K562 (cell line): Measurements from ENCODE around the gene EGFR. TPM values are rescaled to one million over a fixed set of nuclear protein-coding genes. Genes with fewer than 3 reads are reported as not detected.

Experiments
- ATAC-seq: fragments of 200-7000 bp; cut with Tn5 transposase; 3 replicates; pipeline ENCODE4 v1.9.1; 2020; ENCODE audit warnings: moderate library complexity
- BruUV-seq: library from RNA; stranded (reverse); fragments of 400-500 nt; replicated peaks from 2 replicates; lab custom pipeline; 2021; lab: Mats Ljungman, UMichigan
- CTCF ChIA-PET: fragments of 300-600 bp; formaldehyde crosslinking; extraction: SDS; loops from one replicate; lab custom pipeline; 2021; ENCODE audit warnings: low intra/inter-chr PET ratio; lab: Yijun Ruan, JAX
- POLR2A ChIA-PET: fragments of 300-600, 350-650 bp; sonication (Branson Sonifier 250); formaldehyde crosslinking; extraction: SDS; loops from one replicate; lab custom pipeline; 2021; ENCODE audit warnings: antibody characterized with exemption, inconsistent platforms; lab: Yijun Ruan, JAX
- DNase-seq, 4 experiments: peaks; one replicate each; pipeline versions ENCODE4 v3.0.0 to v3.0.0-alpha.2; 2011 to 2018; ENCODE audit warnings: low spot score in 3 of 4, mixed read lengths in 3 of 4; ENCODE audit errors: extremely low read depth in 1 of 4
- FAIRE-seq: peaks from 2 replicates; lab custom pipeline; 2011; peaks lifted over from hg19 to GRCh38; lab: Jason Lieb, UNC
- H2AFZ ChIP-seq: 2 replicates; pipeline ENCODE4 v1.6.0; 2011; ENCODE audit warnings: low read depth, low read length, control low read depth, inconsistent platforms
- H3K27ac ChIP-seq: fragments of 200-600 bp; 3 replicates; pipeline ENCODE4 v1.8.0; 2011; ENCODE audit warnings: low read depth, mild to moderate bottlenecking, control low read depth, inconsistent platforms, low read length, moderate library complexity, mixed read lengths; ENCODE audit errors: extremely low read depth
- H3K27me3 ChIP-seq, 2 experiments: fragments of 300-600 bp in 1 of 2; 2 replicates in 1 of 2; 3 replicates in 1 of 2; pipeline versions ENCODE4 v1.6.0 to v1.8.0; 2011; ENCODE audit warnings: inconsistent platforms in 2 of 2, low read length in 2 of 2, mild to moderate bottlenecking in 1 of 2, mixed read lengths in 1 of 2, moderate library complexity in 1 of 2; ENCODE audit not compliant: control insufficient read depth in 2 of 2, insufficient read depth in 2 of 2
- H3K36me3 ChIP-seq: fragments of 300-600 bp; 3 replicates; pipeline ENCODE4 v1.8.0; 2011; ENCODE audit warnings: mild to moderate bottlenecking, low read length, inconsistent platforms; ENCODE audit not compliant: control insufficient read depth, insufficient read depth
- H3K4me1 ChIP-seq, 2 experiments: fragments of 200-600 bp in 1 of 2; replicated peaks in 1 of 2; 2 replicates in 1 of 2; 3 replicates in 1 of 2; pipeline versions ENCODE4 v1.5.1 to v1.8.0; 2011; ENCODE audit warnings: inconsistent platforms in 2 of 2, low read length in 2 of 2, mild to moderate bottlenecking in 1 of 2, mixed read lengths in 1 of 2, moderate library complexity in 1 of 2; ENCODE audit not compliant: control insufficient read depth in 2 of 2, insufficient read depth in 2 of 2
- H3K4me2 ChIP-seq: 2 replicates; pipeline ENCODE4 v1.6.1; 2011; ENCODE audit warnings: low read length, control low read depth, inconsistent platforms, mixed read lengths; ENCODE audit not compliant: insufficient read depth
- H3K4me3 ChIP-seq: fragments of 200-600 bp; sonication (generic), shearing (Covaris generic); 2 replicates; pipeline ENCODE4 v1.5.1; 2016; ENCODE audit warnings: control low read depth, inconsistent platforms
- H3K79me2 ChIP-seq: fragments of 200-600 bp; 3 replicates; pipeline ENCODE4 v1.8.0; 2011; ENCODE audit warnings: low read length, inconsistent platforms; ENCODE audit not compliant: control insufficient read depth, insufficient read depth
- H3K9ac ChIP-seq, 2 experiments: 2 replicates each; pipeline versions ENCODE4 v1.6.0 to v1.6.1; 2011; ENCODE audit warnings: low read depth in 2 of 2, low read length in 2 of 2, control low read depth in 1 of 2, inconsistent platforms in 1 of 2, mild to moderate bottlenecking in 1 of 2, mixed read lengths in 1 of 2; ENCODE audit not compliant: insufficient read depth in 1 of 2
- H3K9me1 ChIP-seq: one replicate; pipeline ENCODE4 v1.6.0; 2011; ENCODE audit warnings: inconsistent platforms, mild to moderate bottlenecking, low read length, moderate library complexity; ENCODE audit not compliant: control insufficient read depth, insufficient read depth
- H3K9me3 ChIP-seq: replicated peaks from 2 replicates; pipeline ENCODE4 v1.5.1; 2011; ENCODE audit warnings: low read depth, low read length, inconsistent platforms; ENCODE audit not compliant: control insufficient read depth, insufficient read depth
- H4K20me1 ChIP-seq: replicated peaks from 2 replicates; pipeline ENCODE4 v1.6.1; 2011; ENCODE audit warnings: low read length, inconsistent platforms, mixed read lengths; ENCODE audit not compliant: control insufficient read depth, insufficient read depth
- CEBPB ChIP-seq: fragments of 450-650 bp; IDR thresholded peaks from 2 replicates; pipeline ENCODE4 v1.6.1; 2016; ENCODE audit warnings: missing genetic modification characterization, missing compliant biosample characterization
- GATAD2B ChIP-seq: fragments of 450-650 bp; IDR thresholded peaks from 2 replicates; pipeline ENCODE4 v1.6.1; 2017; ENCODE audit warnings: mild to moderate bottlenecking, borderline replicate concordance
- NR3C1 ChIP-seq: sonication (generic); formaldehyde crosslinking; IDR thresholded peaks from 2 replicates; pipeline ENCODE4 v1.8.1; 2022; ENCODE audit warnings: missing genetic modification reagents
- WGBS: fragments of 100-300 bp; shearing (Covaris generic); methylation state at CpG from one replicate; pipeline ENCODE4 v1.1.6; 2016; ENCODE audit warnings: low coverage, mixed read lengths; ENCODE audit not compliant: insufficient coverage; ENCODE audit errors: missing lambda C conversion rate; 5-methylcytosine and 5-hydroxymethylcytosine counted together
- in situ Hi-C: fragments of 300-500 bp; cut with MboI; formaldehyde crosslinking; loops from 4 replicates; pipeline ENCODE4 v1.15.0; 2018; ENCODE audit warnings: inconsistent platforms, mixed read lengths
- intact Hi-C: fragments of 100-400 bp; cut with micrococcal nuclease; formaldehyde crosslinking; loops from 2 replicates; pipeline ENCODE4 v1.14.2; 2022
- polyA plus RNA-seq, 8 experiments: library from polyadenylated mRNA; depleted of rRNA in 4 of 8; stranded (reverse) in 5 of 8; unstranded in 3 of 8; fragments of >200 nt; fragmentation: Nextera tagmentation in 2 of 8; fragmentation: Illumina TruSeq in 1 of 8; extraction: Ambion mirVana in 2 of 8; extraction: Trizol in 1 of 8; gene quantifications; 2 replicates each; pipeline versions ENCODE4 v1.2.1 to v1.2.3, GENCODE V29; 2011 to 2014; ENCODE audit warnings: inconsistent platforms in 1 of 8, missing spikeins in 1 of 8
- total RNA-seq, 7 experiments: library from RNA; depleted of rRNA in 6 of 7; stranded (reverse); fragments of >200 nt in 6 of 7; fragmentation: Illumina TruSeq in 2 of 7; extraction: Trizol in 2 of 7; gene quantifications; 2 replicates each; pipeline versions ENCODE4 v1.2.1 to v1.2.3, GENCODE V29; 2011 to 2021; ENCODE audit warnings: low replicate concordance in 1 of 7
- TF ChIP-seq, protein P1 (sequence below): fragments of 250-450 bp; sonication (Bioruptor Pico); IDR thresholded peaks from 2 replicates; pipeline ENCODE4 v1.5.0; 2020; ENCODE audit warnings: mild to moderate bottlenecking, borderline replicate concordance
- TF ChIP-seq, protein P2 (sequence below): fragments of 250-450 bp; sonication (Bioruptor Pico); IDR thresholded peaks from 2 replicates; pipeline ENCODE4 v1.9.0; 2021; ENCODE audit warnings: mild to moderate bottlenecking

EGFR gene
- total and polyA plus RNA-seq, 9 of the 15 experiments (the other 6 are each of a cell fraction or from before 2014, with no cell fraction given): 0.13 TPM; not detected in 8

DNA sequence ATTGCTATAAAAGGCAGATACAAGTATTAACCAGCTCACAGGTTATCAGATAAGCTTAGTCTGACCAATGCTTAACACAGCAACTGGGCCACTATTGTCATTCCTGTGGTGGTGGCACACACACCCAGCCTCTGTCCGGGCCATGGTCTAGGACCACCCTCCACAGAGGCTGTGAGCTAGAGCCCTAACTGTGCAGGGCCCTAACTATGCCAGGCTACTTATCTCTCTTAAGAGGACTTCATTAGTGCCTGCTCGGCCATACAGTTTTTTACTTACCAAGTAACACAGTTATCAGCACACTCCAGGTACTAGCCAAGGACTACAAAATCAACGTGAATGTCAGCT is 2.1 kb upstream of the EGFR start:
- Histone ChIP-seq H3K4me1 (no peaks in the 10 kb centered on the region), H3K9ac (no peak overlapping the region), H2AFZ (no peak overlapping the region), H3K4me3 (no peak overlapping the region), H3K79me2 (no peaks in the 10 kb centered on the region), H3K4me2 (no peak overlapping the region), H3K36me3 (no peaks in the 10 kb centered on the region), H3K9me3 (no peaks in the 10 kb centered on the region), H4K20me1 (no peaks in the 10 kb centered on the region), H3K27me3 (peaks cover 2 to 28% of the 10 kb centered on the region in 2 experiments; a peak in 3 of 5 replicates), H3K9me1 (no peaks in the 10 kb centered on the region), H3K27ac (no peak overlapping the region)
- DNase-seq (no peak), FAIRE-seq (no peak), ATAC-seq (no peak)
- TF ChIP-seq, protein P1, sequence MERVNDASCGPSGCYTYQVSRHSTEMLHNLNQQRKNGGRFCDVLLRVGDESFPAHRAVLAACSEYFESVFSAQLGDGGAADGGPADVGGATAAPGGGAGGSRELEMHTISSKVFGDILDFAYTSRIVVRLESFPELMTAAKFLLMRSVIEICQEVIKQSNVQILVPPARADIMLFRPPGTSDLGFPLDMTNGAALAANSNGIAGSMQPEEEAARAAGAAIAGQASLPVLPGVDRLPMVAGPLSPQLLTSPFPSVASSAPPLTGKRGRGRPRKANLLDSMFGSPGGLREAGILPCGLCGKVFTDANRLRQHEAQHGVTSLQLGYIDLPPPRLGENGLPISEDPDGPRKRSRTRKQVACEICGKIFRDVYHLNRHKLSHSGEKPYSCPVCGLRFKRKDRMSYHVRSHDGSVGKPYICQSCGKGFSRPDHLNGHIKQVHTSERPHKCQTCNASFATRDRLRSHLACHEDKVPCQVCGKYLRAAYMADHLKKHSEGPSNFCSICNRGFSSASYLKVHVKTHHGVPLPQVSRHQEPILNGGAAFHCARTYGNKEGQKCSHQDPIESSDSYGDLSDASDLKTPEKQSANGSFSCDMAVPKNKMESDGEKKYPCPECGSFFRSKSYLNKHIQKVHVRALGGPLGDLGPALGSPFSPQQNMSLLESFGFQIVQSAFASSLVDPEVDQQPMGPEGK (CRISPR knock-in tag): no peak
- TF ChIP-seq CEBPB (tag) (no peak), NR3C1 (no peak), GATAD2B (no peak)
- TF ChIP-seq, protein P2, sequence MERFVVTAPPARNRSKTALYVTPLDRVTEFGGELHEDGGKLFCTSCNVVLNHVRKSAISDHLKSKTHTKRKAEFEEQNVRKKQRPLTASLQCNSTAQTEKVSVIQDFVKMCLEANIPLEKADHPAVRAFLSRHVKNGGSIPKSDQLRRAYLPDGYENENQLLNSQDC (CRISPR knock-in tag): no peak
- ChIA-PET POLR2A (interaction anchor here (1.3 kb wide), 1 partner anchor 9 kb away, joined by 4 read pairs; no protein-coding TSS in a partner anchor), CTCF (no interaction called here)
- intact Hi-C loops (no loop called here), in situ Hi-C loops (no loop called here)
- 0% methylated on average over 3 of the region's 3 CpGs for WGBS
- BruUV-seq: no TSS peak
